ENCODE measurements around the gene ANKRD28.
A peak's percentile ranks its signal among the peaks of the same experiment; 100 is the strongest.

The ANKRD28 gene

GRCh38 chr3:15664144-15664543, 133.6 kb downstream of the ANKRD28 start:
- DNase-seq (ENCODE audit: low spot score) = no peak

DNA sequence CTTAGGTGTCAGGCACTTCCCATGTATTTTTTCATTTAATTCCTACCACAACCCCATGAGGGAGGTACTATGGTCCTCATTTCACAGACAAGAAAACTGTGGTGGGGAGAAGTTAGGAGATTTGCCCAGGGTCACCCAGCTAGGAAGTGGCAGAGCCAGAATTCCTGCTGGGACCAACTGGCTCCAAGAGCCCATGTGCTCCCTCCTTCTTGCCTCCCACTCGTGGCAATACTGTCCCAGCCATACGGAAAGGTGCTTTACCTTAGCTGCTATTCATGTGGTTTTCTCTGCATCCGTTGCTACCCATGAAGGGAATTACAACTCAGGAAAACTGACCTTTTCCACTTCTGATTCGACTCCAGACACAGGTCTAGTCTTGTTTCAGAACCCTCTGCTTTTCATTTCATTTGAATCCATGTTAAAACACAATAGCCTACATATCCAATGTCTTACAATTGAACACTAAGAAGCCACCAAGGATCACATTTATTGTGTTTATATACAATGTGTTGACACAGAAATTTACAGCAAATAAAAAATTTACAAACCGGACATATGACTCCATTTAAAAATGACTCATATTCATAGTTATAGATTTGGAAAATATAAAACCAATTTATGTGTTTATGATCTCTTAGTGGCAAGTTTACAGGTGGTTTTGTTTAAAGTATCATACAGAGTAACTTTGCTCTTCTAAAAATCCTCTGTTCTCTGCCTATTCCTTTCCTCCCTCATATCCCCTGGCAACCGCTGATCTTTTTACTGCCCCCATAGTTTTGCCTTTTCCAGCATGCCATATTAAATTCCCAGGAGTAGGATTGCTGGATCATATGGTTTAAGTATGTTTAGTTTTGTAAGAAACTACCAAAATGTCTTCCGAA, 137.5 kb downstream of the ANKRD28 start:
- peak; percentile 60 for DNase-seq (ENCODE audit: low spot score)

- peak; percentile 79 for DNase-seq (ENCODE audit: low spot score)
These were observed 138.4 kb downstream of the ANKRD28 start for GRCh38 chr3:15659254-15659975.

DNA sequence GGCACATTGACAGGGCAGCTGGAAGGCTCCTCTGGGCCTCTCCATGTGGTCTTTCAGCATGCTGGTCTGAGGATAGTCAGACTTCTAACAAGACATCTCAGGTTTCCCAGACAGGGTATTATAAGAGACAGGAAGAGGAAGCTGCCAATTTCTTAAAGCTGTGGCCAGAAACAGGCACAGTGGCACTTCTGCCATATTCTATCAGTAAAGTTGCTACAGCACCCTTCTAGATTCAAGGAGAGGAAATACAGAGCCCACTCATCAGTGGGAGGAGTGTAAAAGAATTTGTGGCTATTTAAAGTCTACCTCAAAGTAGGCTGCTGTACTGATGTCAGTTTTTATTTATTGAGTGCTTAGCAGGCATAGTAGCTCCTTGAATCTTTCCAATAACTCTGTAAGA, 140.8 kb downstream of the ANKRD28 start:
- no peak for DNase-seq (ENCODE audit: low spot score)

- DNase-seq (ENCODE audit: low spot score) = no peak
These were observed 141.4 kb downstream of the ANKRD28 start for GRCh38 chr3:15656342-15656741.

DNA sequence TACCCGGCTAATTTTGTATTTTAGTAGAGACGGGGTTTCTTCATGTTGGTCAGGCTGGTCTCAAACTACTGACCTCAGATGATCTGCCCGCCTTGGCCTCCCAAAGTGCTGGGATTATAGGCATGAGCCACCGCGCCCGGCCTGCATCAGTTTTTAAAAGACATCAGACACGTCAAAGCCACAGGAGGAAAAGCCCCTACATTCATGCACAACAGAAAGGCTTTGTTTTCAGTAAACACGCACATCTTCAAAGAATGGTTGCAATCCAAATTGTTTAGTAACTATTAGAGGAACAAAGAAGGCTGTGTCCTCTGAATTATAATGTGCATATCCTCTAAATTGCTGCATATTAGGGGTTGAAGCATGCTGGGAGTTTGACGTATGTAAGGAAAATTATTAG, 142.9 kb downstream of the ANKRD28 start:
- DNase-seq (ENCODE audit: low spot score) = peak; percentile 87

- DNase-seq (ENCODE audit: low spot score) = no peak
These were observed 143.7 kb downstream of the ANKRD28 start for GRCh38 chr3:15654127-15654526.

GRCh38 chr3:15653321-15653720, 144.5 kb downstream of the ANKRD28 start:
- DNase-seq (ENCODE audit: low spot score) = no peak

DNA sequence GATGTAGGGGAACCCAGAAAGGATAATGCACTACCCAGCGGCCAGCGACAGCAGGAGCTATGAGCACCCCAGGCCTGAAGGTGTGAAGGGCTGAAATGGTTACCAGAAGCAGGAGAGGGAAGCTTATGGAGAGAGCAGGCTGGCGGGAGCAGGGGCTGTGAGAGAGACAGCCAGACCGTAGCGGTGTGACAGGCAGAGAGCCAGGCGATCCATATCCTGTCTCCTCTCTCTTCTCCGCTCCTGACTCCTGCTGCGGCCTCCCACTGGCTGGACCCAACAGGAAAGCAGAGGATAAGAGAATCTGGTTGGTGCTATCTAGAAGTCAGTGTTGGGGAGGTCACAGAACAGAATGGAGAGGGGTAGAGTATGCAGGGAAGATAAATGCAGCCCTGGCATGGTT, 146.4 kb downstream of the ANKRD28 start:
- DNase-seq (ENCODE audit: low spot score) = no peak

DNA sequence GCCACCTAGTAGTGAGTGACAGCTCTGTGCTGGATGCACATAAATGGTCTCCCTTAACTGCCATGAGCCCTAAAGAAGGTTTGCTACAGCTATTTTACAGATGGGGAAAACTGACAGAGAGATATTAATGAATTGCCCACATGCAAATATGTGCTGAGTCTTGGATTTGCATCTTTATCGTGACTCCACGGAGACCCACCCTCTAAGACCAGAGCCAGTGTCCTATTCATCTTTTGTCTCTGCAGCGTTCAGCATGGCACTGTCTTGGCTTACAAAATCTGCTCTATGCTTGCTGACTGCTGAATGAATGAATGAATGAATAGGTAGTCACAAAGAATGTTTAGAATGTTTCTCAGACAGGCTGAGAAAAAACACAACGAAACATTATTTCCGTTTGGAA, 147.9 kb downstream of the ANKRD28 start:
- no peak for DNase-seq (ENCODE audit: low spot score)

GRCh38 chr3:15649341-15649740, 148.4 kb downstream of the ANKRD28 start:
- no peak for DNase-seq (ENCODE audit: low spot score)

DNA sequence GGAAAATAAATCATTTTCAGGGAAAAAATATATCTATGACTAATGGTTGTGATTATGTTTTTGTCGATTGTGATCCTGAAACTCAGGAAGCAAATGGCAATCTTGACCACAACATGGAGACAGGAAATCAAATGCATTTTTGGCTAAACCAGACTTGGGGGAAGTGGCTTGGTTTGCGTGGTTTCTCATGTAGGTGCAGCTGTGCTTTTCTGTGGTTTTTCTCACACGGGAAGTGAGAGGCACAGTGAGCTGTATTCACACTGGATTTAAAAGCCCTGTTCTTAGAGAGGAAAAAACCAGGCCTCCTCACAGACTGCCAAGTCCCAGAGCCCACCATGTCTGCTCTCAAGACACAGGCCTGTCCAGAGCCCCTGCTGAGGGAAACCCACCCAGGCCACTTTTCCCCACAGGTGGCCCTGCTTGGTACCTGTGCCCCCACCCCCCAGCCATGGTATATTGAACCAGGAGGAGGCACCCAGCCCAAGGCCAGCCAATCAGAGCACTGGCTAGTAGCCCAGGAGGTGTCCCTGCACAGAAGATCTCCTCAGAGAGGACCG, 150.1 kb downstream of the ANKRD28 start:
- DNase-seq (ENCODE audit: low spot score) = peak; percentile 94

DNA sequence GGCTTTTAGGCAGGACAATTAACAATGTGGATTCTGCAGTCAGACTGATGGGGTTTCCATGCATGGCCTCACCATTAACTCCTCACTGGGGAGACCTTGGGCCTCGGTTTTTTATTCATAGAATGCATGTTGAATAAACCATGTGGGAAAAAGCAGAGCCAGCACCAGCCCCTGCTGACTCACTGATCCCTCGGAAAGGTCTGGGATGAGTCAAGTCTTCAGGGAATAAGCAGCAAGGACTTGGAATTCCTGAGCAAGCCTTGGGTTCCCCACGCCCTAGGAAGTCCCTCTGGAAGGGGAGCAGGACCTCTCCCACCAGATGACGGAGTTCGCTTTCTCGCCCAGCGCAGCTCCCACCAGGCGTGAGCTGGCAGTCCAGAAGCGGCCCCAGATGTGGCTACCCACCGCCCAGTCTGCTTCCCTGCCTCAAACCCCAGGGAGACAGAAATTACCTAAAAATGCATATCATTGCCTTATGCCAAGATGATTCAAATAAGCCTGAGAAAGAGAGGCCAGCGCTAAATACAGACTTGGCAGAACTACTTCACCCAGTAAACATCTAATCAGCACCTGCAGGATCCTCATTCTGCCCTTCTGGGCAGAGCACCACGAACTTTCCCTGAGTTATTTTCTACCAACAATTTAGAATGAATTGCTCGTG, 150.8 kb downstream of the ANKRD28 start:
- peak; percentile 87 for DNase-seq (ENCODE audit: low spot score)

- peak; percentile 88 for DNase-seq (ENCODE audit: low spot score)
These were observed 151.9 kb downstream of the ANKRD28 start for GRCh38 chr3:15645740-15646501.

DNA sequence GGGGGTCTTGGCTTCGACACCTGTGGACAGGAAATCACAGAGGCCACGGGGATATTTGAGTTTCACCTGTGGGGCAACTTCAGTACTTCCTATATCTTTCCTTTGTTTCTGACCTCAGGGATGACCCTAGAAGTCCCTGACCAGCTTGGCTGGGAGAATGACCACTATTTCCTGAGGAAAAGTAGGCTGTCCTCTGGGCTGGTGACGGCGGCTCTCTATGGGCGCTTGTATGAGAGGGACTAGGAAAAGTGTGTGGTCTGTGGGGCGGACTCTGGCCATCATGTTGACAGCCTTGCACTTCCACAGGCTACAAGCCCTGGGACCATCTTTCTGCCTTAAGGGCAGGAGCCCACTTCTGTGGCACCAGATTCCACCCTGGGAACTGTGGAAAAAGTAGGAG, 152.5 kb downstream of the ANKRD28 start:
- DNase-seq (ENCODE audit: low spot score) = no peak

DNA sequence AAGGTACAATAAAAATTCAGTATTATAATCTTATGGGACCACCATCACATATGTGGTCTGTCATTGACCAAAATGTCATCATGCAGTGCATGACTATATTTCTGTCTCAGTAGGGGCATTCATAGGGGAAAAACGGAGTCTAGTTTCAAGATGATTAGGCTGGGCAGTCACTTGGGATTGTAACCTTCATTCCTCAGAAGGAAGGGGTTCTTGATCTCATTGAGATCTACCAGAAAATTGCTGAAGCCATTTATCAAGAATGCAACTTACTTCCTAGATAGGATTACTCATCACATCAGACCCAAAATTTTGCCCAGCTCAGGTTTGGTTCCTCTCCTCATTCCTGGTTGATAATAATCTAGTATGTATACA, 158.9 kb downstream of the ANKRD28 start:
- DNase-seq (ENCODE audit: low spot score) = no peak

DNA sequence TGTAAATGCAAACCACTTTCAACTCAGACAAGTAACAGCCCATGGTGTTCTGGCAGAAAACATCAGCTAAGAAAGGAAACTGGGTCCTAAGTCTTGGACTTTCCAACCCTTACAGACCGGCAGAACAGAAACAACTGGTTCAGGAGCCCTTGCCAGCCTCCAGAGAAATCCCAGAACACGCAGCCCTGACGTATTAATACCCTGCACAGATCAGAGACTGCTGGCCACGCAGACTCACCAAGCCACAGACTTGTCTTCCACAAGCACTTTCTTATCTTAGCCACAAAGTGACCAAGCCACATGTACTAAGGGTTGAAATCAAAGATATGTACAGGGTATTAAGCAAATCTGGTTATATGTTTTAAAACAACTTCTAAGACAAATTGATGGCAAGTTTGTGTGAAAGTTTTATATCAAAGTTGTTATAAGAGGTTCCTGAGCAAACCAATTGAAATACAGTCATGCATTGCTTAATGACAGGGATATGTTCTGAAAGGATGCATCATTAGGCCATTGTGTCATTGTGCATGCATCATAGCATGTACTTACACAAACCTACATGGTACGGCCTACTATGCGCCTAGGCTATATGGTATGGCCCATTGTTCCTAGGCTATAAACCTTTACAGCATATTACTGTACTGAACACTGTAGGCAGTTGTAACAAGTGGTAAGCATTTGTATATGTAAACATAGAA, 159.4 kb downstream of the ANKRD28 start:
- no peak for DNase-seq (ENCODE audit: low spot score)

GRCh38 chr3:15637131-15637951, 160.4 kb downstream of the ANKRD28 start:
- DNase-seq (ENCODE audit: low spot score) = no peak

DNA sequence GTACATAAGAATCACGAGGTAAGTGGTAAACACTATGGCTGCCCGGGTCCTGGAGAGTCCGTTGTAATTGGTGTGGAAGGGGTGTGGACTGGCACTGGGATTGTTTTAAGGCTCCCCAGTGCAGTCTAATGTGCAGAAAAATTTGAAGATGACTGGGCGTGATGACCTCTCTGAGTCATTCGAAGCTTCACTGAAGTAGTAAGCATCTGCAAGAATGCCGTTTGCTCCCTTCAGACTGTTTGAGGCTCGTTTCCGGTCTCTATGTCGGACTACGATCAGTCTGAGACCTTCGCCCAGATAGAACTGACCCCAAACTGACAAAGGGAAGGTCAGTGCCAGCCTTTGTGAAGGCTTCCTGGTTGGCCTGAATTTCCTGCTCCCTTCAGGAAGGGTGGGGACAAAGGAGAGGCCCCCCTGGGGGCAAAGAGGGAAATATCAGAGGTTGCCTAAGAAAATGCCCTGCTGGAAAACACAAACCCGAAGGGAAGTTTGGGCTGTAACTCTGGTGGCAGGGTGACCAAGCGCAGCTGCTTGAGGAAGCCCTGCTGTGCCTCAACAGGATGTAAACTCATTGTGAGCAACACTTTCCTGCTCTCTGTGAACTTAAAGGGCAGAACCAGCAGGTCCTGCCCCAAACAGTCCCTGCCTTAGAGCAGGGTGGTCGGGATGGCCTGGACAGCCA, 161.6 kb downstream of the ANKRD28 start:
- DNase-seq (ENCODE audit: low spot score) = no peak
